H9 (cell line): ENCODE measurements around the gene DCAF10. TPM values are rescaled to one million over a fixed set of nuclear protein-coding genes. Genes with fewer than 3 reads are reported as not detected.

Experiments used
- DNase-seq: peaks from one replicate; pipeline ENCODE4 v3.0.0-alpha.2; 2017
- H2AFZ ChIP-seq: one replicate; pipeline ENCODE4 v1.6.1; 2013; ENCODE audit warnings: mild to moderate bottlenecking, low read length, control low read depth, moderate library complexity
- H2AK5ac ChIP-seq: 2 replicates; pipeline ENCODE4 v1.6.1; 2013; ENCODE audit warnings: low read length, control low read depth, mixed read lengths; ENCODE audit not compliant: insufficient read length
- H2BK120ac ChIP-seq: one replicate; pipeline ENCODE4 v1.6.1; 2013; ENCODE audit warnings: low read depth, mild to moderate bottlenecking, low read length, control low read depth, inconsistent platforms; ENCODE audit not compliant: poor library complexity, severe bottlenecking
- H2BK12ac ChIP-seq: 2 replicates; pipeline ENCODE4 v1.6.1; 2013; ENCODE audit warnings: low read length, control low read depth, mixed read lengths, low read depth; ENCODE audit not compliant: insufficient read length
- H2BK15ac ChIP-seq: 2 replicates; pipeline ENCODE4 v1.6.1; 2013; ENCODE audit warnings: low read depth, low read length, control low read depth
- H2BK20ac ChIP-seq: one replicate; pipeline ENCODE4 v1.6.1; 2013; ENCODE audit warnings: low read depth, mild to moderate bottlenecking, low read length, control low read depth, inconsistent platforms; ENCODE audit not compliant: poor library complexity, severe bottlenecking
- H2BK5ac ChIP-seq: 2 replicates; pipeline ENCODE4 v1.6.1; 2013; ENCODE audit warnings: low read length, control low read depth, mixed read lengths; ENCODE audit not compliant: insufficient read length
- H3K14ac ChIP-seq: 2 replicates; pipeline ENCODE4 v1.6.1; 2013; ENCODE audit warnings: low read length, control low read depth; ENCODE audit not compliant: insufficient read depth
- H3K18ac ChIP-seq: 2 replicates; pipeline ENCODE4 v1.6.1; 2013; ENCODE audit warnings: low read depth, mild to moderate bottlenecking, mixed read lengths, low read length, control low read depth; ENCODE audit not compliant: insufficient read length
- H3K23ac ChIP-seq: 2 replicates; pipeline ENCODE4 v1.6.1; 2013; ENCODE audit warnings: low read length, control low read depth, mixed read lengths, low read depth; ENCODE audit not compliant: insufficient read length
- H3K23me2 ChIP-seq: 2 replicates; pipeline ENCODE4 v1.6.1; 2013; ENCODE audit warnings: low read depth, mild to moderate bottlenecking, mixed read lengths, low read length, control low read depth; ENCODE audit not compliant: insufficient read length, poor library complexity, severe bottlenecking
- H3K27ac ChIP-seq: 2 replicates; pipeline ENCODE4 v1.5.1; 2013; ENCODE audit warnings: low read length, control low read depth, mixed read lengths, low read depth; ENCODE audit not compliant: insufficient read length
- H3K27me3 ChIP-seq: 2 replicates; pipeline ENCODE4 v1.6.1; 2013; ENCODE audit warnings: low read length, control low read depth, inconsistent platforms; ENCODE audit not compliant: insufficient read depth
- H3K4ac ChIP-seq: 2 replicates; pipeline ENCODE4 v1.6.1; 2013; ENCODE audit warnings: low read depth, mild to moderate bottlenecking, control low read depth, inconsistent platforms, low read length, moderate library complexity
- H3K4me1 ChIP-seq: 2 replicates; pipeline ENCODE4 v1.6.1; 2013; ENCODE audit warnings: low read length, control low read depth, inconsistent platforms; ENCODE audit not compliant: insufficient read depth
- H3K4me2 ChIP-seq: 2 replicates; pipeline ENCODE4 v1.6.1; 2013; ENCODE audit warnings: low read length, control low read depth, mixed read lengths; ENCODE audit not compliant: insufficient read length, insufficient read depth
- H3K56ac ChIP-seq: 2 replicates; pipeline ENCODE4 v1.6.1; 2013; ENCODE audit warnings: low read depth, mild to moderate bottlenecking, mixed read lengths, low read length, control low read depth; ENCODE audit not compliant: insufficient read length
- H3K79me1 ChIP-seq: 2 replicates; pipeline ENCODE4 v1.6.1; 2013; ENCODE audit warnings: low read depth, mild to moderate bottlenecking, moderate library complexity, low read length, control low read depth, inconsistent platforms; ENCODE audit not compliant: insufficient read depth, poor library complexity, severe bottlenecking
- H3K79me2 ChIP-seq: 2 replicates; pipeline ENCODE4 v1.6.1; 2013; ENCODE audit warnings: low read length, control low read depth, inconsistent platforms; ENCODE audit not compliant: insufficient read depth
- H3K9ac ChIP-seq: 2 replicates; pipeline ENCODE4 v1.6.1; 2013; ENCODE audit warnings: low read length, control low read depth, mixed read lengths; ENCODE audit not compliant: insufficient read length; ENCODE audit errors: extremely low read depth
- H3K9me3 ChIP-seq: one replicate; pipeline ENCODE4 v1.6.1; 2013; ENCODE audit warnings: low read depth, low read length, inconsistent platforms; ENCODE audit not compliant: control insufficient read depth
- H3T11ph ChIP-seq: one replicate; pipeline ENCODE4 v1.6.1; 2013; ENCODE audit warnings: mild to moderate bottlenecking, low read length, control low read depth, inconsistent platforms
- H4K20me1 ChIP-seq: one replicate; pipeline ENCODE4 v1.6.1; 2013; ENCODE audit not compliant: control insufficient read depth, insufficient read length, insufficient read depth
- H4K5ac ChIP-seq: 2 replicates; pipeline ENCODE4 v1.6.1; 2013; ENCODE audit warnings: low read depth, mild to moderate bottlenecking, mixed read lengths, low read length, control low read depth; ENCODE audit not compliant: insufficient read length
- H4K8ac ChIP-seq: replicated peaks from 2 replicates; pipeline ENCODE4 v1.6.1; 2013; ENCODE audit warnings: low read length, control low read depth, mixed read lengths, low read depth; ENCODE audit not compliant: insufficient read length
- H4K91ac ChIP-seq: 2 replicates; pipeline ENCODE4 v1.6.1; 2013; ENCODE audit warnings: low read depth, mild to moderate bottlenecking, moderate library complexity, mixed read lengths, low read length, control low read depth; ENCODE audit not compliant: insufficient read length
- H3K27ac Mint-ChIP-seq, 3 experiments: 2 replicates in 2 of 3; 3 replicates in 1 of 3; pipeline ENCODE4 v1.8.0; 2020 to 2021; ENCODE audit warnings: mixed read lengths in 3 of 3, mild to moderate bottlenecking in 1 of 3, moderate library complexity in 1 of 3
- H3K27me3 Mint-ChIP-seq: 2 replicates; pipeline ENCODE4 v1.8.0; 2021; ENCODE audit warnings: low read depth, mild to moderate bottlenecking, moderate library complexity, mixed read lengths
- H3K36me3 Mint-ChIP-seq, 3 experiments: 2 replicates in 2 of 3; 3 replicates in 1 of 3; pipeline ENCODE4 v1.8.0; 2020 to 2021; ENCODE audit warnings: low read depth in 3 of 3, mixed read lengths in 3 of 3; ENCODE audit not compliant: insufficient read depth in 1 of 3
- H3K4me1 Mint-ChIP-seq, 2 experiments: 2 replicates each; pipeline ENCODE4 v1.8.0; 2020; ENCODE audit warnings: mixed read lengths in 2 of 2
- H3K4me3 Mint-ChIP-seq, 2 experiments: 2 replicates in 1 of 2; 3 replicates in 1 of 2; pipeline ENCODE4 v1.8.0; 2020 to 2021; ENCODE audit warnings: mild to moderate bottlenecking in 2 of 2, mixed read lengths in 2 of 2, moderate library complexity in 1 of 2
- H3K9me3 Mint-ChIP-seq, 2 experiments: 2 replicates in 1 of 2; 3 replicates in 1 of 2; pipeline ENCODE4 v1.8.0; 2020; ENCODE audit warnings: mild to moderate bottlenecking in 2 of 2, mixed read lengths in 2 of 2, moderate library complexity in 1 of 2
- WGBS: extraction: QIAGEN DNeasy Blood & Tissue Kit; methylation state at CpG from one replicate; pipeline ENCODE4 v1.1.7; 2013; ENCODE audit warnings: missing lambda C conversion rate, low lambda C conversion rate, mixed read lengths; ENCODE audit not compliant: insufficient read length; ENCODE audit errors: extremely low coverage; 5-methylcytosine and 5-hydroxymethylcytosine counted together
- total RNA-seq: library from RNA; stranded (reverse); gene quantifications from 2 replicates; pipeline ENCODE4 v1.2.1, GENCODE V29; 2021
- TF ChIP-seq, protein P1 (sequence below): fragments of 200-600 bp; sonication (generic); conservative IDR thresholded peaks from 3 replicates; pipeline ENCODE4 v1.8.0; 2021; ENCODE audit warnings: antibody characterized with exemption, mild to moderate bottlenecking

The DCAF10 gene
- total RNA-seq, 1 experiment from 2014 or later = 13.4 TPM

GRCh38 chr9:37870081-37870798, 69.6 kb downstream of the DCAF10 start:
- Histone ChIP-seq H2BK15ac (no peak overlapping the region), H2AFZ (no peak overlapping the region), H3K4ac (no peak overlapping the region), H3K23me2 (no peaks in the 10 kb centered on the region), H4K5ac (no peak overlapping the region), H2AK5ac (no peak overlapping the region), H3K9ac (no peak overlapping the region), H4K20me1 (no peaks in the 10 kb centered on the region), H4K91ac (no peak overlapping the region), H3K27ac (no peak overlapping the region), H3K4me1 (no peaks in the 10 kb centered on the region), H3K27me3 (no peaks in the 10 kb centered on the region), H3T11ph (no peak overlapping the region), H2BK120ac (no peak overlapping the region), H2BK5ac (no peak overlapping the region), H3K56ac (no peak overlapping the region), H3K79me2 (no peaks in the 10 kb centered on the region), H3K9me3 (no peaks in the 10 kb centered on the region), H3K4me2 (no peak overlapping the region), H3K23ac (no peak overlapping the region), H4K8ac (no peak overlapping the region), H3K79me1 (no peaks in the 10 kb centered on the region), H2BK12ac (no peak overlapping the region), H3K18ac (no peak overlapping the region), H3K14ac (no peak overlapping the region), H2BK20ac (no peak overlapping the region)
- no peaks in the 10 kb centered on the region for H3K9me3 Mint-ChIP-seq
- TF ChIP-seq, protein P1, sequence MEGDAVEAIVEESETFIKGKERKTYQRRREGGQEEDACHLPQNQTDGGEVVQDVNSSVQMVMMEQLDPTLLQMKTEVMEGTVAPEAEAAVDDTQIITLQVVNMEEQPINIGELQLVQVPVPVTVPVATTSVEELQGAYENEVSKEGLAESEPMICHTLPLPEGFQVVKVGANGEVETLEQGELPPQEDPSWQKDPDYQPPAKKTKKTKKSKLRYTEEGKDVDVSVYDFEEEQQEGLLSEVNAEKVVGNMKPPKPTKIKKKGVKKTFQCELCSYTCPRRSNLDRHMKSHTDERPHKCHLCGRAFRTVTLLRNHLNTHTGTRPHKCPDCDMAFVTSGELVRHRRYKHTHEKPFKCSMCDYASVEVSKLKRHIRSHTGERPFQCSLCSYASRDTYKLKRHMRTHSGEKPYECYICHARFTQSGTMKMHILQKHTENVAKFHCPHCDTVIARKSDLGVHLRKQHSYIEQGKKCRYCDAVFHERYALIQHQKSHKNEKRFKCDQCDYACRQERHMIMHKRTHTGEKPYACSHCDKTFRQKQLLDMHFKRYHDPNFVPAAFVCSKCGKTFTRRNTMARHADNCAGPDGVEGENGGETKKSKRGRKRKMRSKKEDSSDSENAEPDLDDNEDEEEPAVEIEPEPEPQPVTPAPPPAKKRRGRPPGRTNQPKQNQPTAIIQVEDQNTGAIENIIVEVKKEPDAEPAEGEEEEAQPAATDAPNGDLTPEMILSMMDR = no peak
- no peak overlapping the region for H3K4me3 Mint-ChIP-seq
- H3K27ac Mint-ChIP-seq = no peak overlapping the region
- H3K27me3 Mint-ChIP-seq = no peaks in the 10 kb centered on the region
- no CpG with 5 or more reads among the region's 5 CpGs for WGBS
- DNase-seq = no peak
- no peaks in the 10 kb centered on the region for H3K4me1 Mint-ChIP-seq
- no peaks in the 10 kb centered on the region for H3K36me3 Mint-ChIP-seq
